ENCODE results near the gene BCAN.

The BCAN gene

DNA sequence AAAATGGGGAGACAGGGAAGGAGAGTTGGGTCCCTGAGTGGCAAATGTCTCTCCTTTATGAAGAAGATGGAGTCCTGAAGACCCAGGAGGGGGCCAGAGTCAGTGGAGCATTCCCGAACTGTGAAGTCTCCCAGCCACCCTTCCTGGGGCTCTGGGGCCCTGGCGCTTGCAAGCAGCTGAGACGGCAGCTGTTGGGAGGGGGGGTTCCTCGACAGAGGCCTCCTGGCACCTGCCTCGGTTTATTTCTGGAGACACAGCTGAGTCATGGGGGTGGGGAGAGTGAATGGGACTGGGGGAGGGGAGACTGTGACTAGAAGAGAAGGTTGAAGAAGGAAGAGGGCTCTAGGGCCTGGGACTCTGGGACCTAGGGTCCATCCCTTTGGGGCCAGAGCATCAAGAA lies 21.3 kb downstream of the BCAN start:
- no peak for DNase-seq

DNA sequence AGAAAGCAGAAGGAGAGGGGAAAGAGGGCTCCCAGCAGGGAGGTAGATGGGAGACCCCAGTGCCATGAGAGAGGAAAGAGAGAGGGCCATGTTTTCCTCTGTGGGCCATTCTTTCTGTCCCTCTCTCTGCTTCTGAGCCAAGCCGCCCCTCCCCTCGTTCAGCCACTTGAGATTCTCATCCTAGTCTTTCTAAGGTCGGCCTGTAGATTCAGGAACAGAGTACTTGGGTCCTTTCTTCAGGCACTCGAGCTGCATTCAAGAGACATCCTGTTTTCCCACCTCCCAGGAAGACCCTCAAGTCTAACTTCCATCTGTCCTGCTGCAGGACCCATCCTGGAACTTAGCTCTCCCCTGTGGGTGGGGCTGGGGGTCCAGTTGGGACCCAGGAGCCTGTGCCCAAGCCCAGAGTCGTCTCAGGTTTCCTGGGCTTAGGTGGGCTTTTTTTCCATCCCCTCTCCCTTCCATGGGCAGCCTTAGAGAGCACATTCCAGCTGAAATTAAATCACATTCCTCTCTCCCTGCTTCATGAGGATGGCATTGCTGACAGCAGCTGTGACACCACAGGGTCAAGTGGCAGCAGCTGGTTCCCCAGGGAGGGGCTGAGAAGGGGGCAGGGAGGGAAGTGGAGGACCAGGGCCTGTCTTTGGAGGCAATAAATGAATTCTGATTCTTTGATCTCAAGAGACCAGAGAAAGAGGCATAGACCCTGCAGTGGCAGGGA lies 22.3 kb downstream of the BCAN start:
- no peak for DNase-seq

DNA sequence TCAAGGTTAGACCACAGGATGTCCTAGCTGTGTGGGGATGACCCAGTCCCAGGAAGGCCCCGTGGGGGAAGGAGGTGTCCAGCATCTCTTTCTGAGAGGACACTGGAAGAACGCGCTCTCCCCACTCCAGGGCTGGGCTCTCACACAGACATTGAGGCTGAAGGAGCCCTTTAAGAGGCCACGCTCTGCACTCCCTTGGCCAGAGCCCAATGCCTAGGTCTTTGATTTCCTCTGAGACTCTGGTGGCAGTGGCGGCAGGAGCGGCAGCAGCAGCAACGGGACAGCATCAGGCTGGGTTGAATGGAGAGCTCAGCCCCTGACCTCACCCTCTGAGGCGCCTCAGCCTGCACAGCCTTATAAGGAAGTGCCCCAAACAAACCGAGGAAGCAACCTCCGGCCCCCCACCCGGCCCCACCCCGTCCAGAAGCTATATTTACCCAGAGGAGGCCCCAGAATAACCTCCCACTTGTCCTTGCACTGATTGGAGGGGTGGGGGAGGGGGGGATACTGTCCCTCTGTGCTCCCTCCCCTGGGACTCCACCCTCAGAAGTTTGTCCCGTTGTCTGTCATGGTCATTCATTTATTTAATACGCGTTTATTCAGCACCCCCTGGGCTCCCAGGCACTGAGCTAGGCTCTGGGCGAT lies 23.0 kb downstream of the BCAN start:
- DNase-seq = no peak

DNA sequence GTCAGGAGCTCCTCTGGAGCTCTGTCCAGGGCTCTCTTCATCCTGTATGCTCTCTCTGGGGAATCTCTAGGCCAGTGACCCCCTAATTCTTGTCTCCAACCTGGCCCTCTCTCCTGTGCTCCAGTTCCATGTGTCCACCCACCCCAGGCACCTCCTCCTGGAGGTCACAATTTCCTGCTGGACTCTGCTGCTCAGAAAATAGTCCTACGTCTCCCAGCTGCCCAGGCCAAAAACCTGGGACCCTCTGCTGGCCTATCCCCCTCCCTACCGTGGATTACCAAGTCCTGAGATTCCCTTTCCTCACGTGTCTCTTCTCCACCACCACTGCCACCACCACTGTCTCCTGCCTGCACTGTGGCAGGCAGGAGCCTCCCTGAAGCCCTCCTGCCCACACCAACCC lies 23.6 kb downstream of the BCAN start:
- no peak for DNase-seq

DNA sequence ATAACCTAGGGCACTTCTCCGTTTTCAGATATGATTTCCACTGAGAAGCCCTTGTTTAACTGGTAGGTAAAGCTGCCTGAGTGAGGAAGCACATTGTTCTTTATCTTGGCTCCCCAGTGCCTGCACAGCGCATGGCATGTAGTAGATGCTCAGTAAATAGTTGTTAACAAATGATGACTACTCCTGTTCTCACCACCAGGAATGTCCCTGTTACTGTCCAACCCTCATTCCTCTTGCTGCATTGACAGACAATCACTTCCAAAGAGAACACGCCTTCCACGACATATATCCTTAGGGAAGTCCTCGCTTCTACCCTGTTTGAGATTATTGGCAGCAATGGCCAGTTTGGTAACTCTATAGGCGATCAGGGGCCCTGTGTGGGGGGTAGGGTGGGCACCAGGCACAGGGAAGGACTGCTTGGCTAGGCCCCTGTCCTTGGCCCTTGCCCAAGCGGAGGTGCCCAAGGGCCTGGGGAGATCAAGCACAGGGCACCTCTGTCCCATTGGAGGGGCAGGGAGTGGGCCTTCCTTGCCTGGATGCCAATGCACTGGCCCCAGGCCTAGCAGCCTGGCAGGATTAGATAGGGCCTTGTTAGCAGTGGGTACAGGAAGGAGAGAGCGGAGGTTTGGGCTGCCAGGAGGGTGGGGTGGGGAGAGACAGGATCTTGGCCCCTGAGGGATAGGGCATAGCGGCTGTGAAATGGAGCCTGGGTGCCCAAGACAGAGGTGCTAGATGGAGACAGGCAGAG lies 25.1 kb downstream of the BCAN start:
- DNase-seq = no peak

DNA sequence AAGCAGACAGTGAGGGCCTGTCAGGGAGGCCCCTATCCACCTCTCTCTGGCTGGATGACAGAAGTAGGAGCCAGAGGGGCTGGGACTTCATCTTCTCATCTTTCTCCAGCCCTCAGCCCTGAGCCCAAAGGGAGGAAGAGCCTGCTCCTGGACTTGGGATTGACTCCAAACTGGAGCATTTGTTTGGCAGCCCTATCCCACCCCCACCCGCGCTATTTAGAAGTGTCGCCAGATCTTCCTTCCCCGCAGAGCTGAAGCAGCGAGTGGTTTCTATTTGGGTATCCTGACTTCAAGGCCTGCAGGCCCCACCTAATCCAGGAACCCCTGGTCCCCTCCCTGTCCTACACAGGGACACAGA lies 25.7 kb downstream of the BCAN start:
- no peak for DNase-seq

DNA sequence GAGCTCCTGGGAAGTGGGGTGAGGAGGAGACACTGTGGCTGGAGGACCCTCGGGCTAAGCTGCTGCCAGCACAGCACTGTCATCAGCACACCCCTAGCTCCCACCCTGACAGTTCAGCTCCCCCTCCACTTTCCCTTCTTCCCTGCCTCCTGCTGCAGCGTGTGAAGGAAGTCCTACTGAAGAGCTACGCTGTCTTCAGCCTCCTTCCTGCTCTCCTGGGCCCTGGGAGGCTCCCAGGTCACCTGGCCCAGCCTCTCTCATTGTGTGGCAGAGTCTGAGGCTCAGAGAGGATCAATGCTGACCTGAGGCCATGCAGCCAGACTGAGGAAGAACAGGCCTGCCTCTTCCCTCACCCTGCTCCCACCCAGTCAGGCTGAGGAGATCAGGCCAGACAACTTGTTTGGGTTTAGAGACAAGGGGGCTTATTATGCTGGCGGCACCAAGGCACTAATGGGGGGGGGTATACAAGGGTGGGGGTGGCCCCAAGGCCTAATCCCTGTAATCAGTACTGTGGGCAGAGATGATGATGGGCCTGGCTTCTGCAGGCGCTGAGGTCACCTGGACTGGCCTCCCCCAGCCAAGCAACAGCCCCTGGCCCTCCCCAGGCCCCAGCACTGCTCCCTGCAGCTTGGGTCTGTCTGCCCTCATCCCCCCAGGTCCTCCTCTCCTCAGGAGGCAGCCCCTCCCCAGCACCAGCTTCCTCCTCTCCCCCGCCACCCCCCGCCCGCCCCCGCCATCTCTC lies 26.2 kb downstream of the BCAN start:
- no peak for DNase-seq

DNA sequence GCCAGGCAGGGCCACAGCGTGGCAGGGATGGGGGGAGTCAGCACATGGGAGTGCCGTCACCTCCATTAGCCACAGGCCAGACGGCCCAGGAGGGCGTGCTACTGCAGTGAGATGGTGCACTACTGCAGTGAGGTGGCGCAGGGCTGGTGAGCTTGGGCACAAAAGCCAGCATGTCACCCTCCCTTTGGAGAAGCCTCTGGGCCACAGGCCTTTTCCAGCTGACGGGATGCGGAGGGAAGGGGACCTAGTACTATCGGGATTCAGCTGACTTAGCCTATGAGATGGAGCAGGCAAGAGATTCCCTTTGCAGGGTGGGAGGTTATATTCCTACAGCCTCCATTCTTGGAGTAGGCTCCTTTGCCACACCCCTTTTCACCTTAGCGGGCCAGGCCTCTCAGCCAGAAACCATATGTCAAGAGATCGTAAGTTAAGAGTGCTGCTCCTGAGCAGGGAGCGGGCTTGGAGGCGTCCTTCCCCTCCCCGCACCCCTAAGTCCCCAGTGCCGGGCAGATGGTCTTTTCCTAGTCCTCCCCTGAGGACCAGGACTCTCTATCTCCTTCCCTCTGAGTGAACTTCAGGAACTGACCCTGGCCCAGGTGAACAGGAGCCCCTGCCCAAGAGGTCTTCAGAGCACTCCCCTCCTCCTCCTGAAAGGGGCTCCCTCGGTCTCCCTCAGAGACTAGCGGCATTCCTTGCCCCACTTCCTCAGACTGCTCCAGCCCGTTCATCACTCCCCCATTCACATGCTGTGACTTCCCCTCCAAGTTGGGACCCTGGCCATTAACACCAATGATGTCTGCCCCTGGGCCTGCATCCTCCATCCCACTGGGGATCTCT lies 27.1 kb downstream of the BCAN start:
- DNase-seq = no peak

DNA sequence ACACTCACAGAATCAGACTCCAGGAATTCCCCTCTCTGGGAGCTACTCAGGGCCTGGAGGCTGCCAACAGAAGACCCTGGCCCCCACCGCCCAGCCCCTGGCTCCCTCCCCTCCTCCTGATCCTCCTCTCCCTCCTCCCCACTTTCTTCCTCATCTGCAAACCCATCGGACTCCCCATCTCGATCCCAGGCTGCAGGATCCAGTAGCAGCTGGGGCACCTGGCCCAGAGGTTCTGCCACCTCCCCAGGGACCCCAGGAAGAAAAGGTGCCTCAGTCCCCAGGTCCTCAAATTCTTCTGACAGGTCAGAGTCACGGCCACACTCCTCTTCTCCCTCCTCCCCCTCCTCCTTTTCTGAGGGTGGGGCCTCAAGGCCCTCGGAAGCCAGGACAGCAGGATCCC lies 27.9 kb downstream of the BCAN start:
- DNase-seq = no peak

DNA sequence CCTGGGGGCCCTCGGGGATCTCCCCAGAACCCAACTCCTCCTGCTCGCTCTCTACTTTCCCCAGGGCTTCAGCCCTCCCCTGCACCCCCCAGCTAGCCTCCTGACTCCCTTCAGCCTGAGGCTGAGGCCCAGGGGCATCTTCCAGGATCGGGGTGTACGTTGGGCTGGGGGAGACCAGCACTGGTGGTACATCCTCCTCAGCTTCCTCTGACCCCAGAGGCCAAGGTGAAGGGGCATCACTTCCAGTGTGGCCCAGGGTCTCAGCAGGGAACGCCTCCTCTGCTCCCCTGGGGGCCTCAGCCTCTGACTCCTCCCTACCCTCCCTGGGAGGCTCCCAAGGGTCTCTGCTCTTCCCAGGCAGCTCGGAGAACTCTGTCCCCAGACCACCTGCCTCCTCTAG lies 28.4 kb downstream of the BCAN start:
- DNase-seq = no peak

DNA sequence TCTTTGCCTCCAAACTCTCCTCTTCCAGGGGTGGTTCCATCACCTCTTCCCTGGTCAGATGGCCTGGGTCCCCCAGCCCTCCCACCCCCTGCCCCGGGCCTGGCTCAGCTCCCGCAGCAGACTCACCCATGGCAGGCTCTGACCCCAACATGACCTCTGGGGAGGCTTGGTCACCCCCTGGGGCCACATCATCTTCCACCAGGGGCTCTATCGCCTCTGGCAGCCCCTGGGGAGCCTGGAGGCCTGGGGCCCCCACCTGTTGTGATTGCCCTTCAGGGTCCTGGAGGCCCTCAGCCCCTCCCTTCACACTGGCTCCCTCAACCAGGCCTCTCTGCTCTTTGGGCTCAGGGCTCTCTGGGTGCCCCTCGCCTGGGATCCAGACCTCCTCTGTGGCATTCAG lies 28.9 kb downstream of the BCAN start:
- DNase-seq = no peak

DNA sequence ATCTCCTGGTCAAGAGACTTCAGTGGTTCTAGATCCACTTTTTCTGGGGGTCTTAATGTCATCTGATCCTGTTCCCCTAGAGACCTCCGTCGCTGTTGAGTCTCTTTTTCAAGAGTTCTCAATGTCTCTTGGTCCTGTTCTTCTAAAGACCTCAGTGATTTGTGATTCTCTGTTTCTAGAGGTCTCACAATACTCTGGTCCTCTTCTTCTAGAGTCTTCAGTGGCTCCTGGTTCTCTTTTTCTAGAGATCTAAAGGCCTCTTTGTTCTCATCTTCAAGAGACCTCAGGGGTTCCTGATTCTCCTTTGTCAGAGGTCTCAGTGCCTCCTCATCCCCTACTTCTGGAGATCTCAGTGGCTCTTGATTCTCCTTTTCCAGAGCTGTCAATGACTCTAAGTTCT lies 29.9 kb downstream of the BCAN start:
- no peak for DNase-seq

DNA sequence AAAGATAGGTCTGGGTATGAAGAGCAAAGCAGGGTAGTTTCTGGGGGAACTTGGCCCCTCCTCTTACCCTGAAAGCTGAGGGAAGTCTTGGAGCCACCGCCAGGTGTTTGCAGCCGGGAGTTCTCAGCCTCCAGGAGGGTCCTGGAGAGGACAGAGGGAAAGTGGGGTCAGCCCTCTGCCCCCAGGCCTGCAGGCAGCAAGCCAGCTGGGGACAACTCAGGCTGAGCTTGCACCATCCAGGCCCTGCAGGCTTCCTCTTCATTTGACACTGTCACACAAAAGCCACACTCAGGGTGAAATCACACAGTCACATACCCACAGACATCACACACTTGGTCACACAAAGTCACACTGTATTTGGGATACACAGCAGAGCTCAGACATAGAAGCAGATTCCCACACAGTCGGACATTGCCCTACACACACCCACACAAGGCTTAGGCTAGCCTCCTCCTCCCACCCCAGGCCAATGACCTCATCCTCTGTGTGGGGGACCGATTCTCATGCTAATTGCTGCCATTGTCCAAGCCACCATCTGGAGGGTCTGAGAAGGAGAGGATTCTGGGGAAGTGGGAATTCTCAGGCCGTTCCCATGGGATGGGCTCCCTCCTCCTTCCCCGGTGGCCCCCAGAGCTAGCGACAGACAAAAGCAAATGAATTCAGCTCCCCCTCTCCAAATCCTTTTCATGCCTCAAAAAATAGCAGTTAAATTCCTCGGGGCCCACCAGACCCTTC lies 31.6 kb downstream of the BCAN start:
- no peak for DNase-seq

DNA sequence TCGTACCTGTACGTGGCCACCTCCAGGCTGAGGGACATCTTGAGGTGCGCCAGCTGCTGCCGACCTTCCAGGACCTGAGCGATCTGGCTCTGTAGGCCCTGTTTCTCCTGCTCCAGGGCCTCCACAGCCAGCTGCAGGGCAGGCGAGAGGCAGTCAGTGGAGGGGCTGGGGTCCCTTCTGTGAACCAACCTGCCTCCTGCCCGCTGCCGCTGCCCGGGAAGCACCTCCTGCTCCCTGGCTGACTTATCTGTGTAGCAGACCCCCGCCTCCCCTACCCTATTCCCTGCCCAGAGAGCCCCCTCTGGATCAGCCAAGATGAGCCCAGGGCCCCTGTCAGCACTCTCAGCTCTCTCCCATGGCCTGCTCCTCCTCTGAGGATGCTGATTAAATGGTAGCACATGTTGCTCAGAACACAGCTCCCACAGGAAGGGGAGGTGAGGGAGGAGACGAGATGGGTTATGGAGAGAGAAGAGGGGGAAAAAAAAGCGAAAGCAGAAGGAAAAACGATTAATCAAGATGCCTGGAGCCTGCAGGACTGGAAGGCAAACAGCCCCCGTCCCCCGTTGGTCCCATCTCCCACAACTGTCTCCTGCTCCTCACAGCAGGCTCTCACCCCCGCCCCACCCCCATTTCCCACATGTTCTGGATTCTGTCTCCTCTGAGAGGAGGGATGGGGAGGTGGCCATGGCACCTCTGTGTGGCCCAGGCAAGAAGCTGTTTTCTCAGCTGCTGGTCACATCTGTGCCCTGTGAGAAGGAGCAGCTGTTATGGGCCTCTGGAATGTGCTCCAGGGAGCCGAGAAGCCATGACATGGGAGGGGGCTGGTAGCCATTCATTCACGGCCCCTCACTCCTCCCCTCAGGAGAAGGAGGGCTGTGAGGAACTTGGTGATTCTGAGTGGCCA lies 33.5 kb downstream of the BCAN start:
- DNase-seq = no peak

DNA sequence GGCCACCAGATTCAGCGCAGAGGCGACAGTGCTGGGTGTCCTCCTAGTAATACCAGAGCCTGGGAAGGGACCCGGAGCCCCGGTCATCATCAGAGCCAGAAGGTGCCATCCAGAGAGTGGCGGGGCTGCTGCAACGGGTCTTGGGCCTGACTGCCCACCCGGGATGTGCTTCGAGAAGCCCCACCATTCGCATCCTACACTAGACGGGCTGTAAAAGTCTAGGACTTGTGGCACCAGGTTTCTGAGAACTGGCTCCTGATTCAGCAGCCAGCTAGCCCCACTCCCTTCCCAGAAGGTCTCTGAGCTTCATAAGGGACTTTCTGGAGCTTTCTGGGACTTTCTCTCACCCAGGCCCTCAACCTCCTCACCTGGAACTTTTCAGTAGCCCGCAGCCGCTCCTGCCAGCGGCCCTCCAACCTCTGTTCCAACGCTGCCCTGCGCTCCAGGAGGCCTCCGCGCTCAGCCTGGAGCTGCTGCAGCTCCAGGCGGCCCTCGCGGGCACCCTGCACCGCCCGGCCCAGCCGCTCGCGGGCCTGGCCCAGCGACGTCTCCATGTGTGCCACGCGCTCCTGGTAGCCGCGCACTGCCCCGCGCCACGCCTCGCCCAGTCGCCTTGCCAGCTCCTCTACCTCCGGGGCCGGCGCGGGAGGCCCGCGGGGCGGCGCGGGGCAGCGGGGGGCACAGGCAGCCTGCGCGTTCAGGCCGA lies 34.4 kb downstream of the BCAN start:
- DNase-seq = no peak

DNA sequence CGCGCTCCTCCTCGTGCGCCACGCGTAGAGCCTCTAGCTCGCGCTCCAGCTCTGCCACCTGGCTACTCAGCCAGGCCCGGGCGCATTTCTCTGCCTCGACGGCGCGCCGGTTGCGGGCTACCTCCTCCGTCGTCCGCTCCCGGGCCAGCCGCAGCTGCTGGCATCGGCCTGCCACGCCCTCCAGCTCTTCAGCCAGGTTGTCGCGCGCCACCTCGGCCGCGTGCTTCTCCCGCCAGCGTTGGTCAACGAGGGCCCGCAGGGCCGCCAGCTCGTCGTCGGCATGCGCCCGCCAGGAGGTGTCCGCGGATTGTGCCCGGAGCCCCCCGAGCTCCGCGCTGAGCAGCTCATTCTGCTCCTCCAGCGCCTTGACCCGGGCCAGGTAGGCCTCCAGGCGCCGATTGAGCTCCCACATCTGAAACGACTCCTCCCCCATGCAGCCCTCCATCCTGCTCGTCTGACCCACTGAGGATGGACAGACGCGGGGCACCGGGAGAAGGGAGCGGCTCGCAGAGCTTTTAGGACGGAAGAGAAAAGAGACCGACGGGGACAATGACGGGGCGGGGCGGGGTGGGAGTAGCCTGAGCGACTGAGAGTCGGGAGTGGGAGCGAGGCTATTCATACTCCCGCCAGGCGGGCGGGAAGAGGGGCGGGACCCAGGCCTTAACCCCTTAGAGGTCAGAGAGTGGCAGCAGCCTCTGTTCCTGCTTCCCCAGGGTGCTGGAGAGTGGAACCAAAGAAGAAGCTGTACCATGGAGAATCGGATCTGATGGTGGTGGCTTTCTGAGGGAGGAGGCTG lies 35.1 kb downstream of the BCAN start, which contains the start of gene NES:
NES (minus strand) TSS at position 588 of the 796 bp plus-strand sequence; CDS start at position 445, 143 bp downstream.
- DNase-seq = no peak

DNA sequence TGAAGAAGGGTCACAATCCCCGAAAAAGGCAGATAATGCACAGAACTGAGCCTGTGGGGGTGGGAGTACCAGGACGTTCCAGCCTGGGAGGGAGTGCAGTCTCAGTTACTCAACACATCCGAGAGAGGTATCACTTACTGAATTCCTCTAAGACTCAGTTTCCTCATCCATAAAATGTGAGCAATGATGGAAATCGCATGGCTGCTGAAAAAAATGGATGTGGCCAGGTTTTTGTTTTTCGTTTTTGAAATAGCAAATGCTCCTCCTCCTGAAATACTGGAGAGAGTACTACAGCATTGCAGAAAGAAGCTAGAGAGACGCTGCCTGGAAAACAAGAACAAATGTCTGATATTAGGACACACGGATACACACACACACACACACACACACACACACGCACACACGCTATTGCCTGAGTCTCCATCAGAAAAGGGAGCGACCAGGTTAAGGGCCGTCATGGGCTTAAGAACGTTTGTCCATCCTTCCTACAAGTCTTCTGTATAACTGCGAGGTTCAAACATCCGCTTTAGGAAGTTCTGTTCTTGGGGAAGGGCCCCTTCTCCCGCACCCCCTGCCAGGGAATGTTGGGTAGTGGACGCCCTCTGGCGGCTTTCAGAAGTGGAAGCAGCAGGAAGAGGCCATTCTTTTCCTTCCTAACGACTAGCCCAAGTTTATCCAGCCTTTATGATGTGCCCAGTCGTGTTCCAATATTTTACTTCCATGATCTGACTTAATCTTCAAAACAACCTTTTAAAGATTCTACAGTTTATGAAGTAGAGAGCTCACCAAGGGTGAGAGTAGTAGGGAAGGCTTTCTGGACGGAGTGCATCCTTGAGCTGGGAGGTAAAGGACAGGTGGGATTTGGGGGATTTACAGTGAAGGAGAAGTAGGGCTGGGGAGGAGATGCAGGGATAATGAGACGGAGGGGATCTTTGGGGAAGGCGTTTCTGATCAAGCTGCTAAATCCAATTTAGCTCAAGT lies 36.0 kb downstream of the BCAN start:
- DNase-seq = no peak

DNA sequence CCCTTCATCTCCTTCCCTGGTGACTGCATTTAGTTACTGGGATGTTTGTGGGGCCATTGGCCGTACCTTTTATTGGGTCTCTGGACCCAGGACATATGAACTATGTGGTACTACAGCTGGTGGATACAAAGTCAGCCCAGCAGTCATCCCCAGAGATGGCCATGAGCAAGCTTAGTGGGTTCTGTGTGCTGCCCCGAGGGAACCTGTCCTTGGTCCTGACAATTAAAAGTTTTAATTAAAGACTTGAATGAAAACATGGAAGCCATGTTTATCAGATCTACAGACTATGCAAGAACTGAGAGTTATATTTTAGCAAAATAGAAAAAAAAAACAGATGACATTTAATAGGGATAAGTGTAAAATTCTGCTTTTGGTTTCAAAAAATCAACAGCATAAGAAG lies 38.1 kb downstream of the BCAN start:
- DNase-seq = no peak
